Heart left ventricle (tissue), 13 donors: ENCODE measurements around the gene EEF1A2.

Source experiments
- POLR2A ChIP-seq, 2 donors: fragments of 450-650 bp; IDR thresholded peaks; one replicate each; pipeline ENCODE4 v1.6.1; 2017; ENCODE audit warnings: antibody characterized with exemption in 2 of 2, mild to moderate bottlenecking in 2 of 2, moderate library complexity in 2 of 2
- TF ChIP-seq, protein P1 (sequence below), 12 donors: fragments of 200-600 bp; sonication (generic) in 4 of 12; IDR thresholded peaks; one replicate each; pipeline versions ENCODE4 v1.5.0 to v1.8.0; 2018 to 2022; ENCODE audit warnings: antibody characterized with exemption in 12 of 12, mild to moderate bottlenecking in 5 of 12
- donor health status: ischemic (EF 13 %, LVEDD 7.1; RV severe dilation, severe dysfunction).
- donor health status: DM: no; HTN: yes; CAD: no.
- donor health status: DM: no; HTN: no; CAD: no.
- donor health status: ischemic (EF 25% LVEDD 6.9; RV normal size, moderate dysfunction).
- donor health status: ischemic (EF 25% LVEDD 5.7; RV mildly dilated, moderate dysfunction).
- donor health status: ischemic (EF 35%, LVEDD 5.7; RV mildly dilated, moderate dysfunction).
- donor health status: nonischemic (EF 11% LVEDD 7.7; RV severe dilation, severe dysfunction).
- donor health status: DM: yes; HTN: yes; CAD: no.
- donor health status: PGD.
- donor health status: ischemic (EF 29% LVEDD 5.4; RV normal size, mild dysfunction).
- donor health status: nonischemic (EF 23%, LVEDD 6.1; RV moderate dilation, normal function).

DNA sequence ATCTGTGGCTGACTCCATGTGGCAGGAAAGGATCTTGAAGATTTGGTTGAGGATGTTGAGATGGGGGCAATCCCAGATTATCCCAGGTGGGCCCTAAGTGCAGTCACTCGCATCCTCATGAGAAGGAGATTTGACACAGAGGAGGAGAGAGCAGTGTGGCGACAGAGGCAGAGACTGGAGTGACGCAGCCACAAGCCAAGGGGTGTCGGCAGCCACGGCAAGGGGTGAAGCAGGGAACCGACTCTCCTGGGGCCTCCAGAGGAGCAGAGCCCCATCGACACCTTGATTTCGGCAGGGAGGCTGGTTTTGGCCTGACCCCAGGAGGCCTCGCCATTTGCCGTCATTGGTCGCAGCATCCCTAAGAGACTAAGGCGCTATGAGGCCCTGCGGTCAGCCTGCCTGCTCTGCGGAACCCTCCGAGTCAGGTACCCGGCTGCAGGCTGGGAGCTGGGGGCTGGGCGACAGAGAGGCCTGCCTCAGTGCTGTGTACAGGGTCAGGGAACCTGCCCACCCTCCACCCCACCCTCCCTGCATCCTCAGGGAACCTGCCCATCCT, 12.5 kb downstream of the EEF1A2 start:
- TF ChIP-seq POLR2A (IDR thresholded peaks at IDR 0.05), result no peak
- TF ChIP-seq, protein P1, sequence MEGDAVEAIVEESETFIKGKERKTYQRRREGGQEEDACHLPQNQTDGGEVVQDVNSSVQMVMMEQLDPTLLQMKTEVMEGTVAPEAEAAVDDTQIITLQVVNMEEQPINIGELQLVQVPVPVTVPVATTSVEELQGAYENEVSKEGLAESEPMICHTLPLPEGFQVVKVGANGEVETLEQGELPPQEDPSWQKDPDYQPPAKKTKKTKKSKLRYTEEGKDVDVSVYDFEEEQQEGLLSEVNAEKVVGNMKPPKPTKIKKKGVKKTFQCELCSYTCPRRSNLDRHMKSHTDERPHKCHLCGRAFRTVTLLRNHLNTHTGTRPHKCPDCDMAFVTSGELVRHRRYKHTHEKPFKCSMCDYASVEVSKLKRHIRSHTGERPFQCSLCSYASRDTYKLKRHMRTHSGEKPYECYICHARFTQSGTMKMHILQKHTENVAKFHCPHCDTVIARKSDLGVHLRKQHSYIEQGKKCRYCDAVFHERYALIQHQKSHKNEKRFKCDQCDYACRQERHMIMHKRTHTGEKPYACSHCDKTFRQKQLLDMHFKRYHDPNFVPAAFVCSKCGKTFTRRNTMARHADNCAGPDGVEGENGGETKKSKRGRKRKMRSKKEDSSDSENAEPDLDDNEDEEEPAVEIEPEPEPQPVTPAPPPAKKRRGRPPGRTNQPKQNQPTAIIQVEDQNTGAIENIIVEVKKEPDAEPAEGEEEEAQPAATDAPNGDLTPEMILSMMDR (IDR thresholded peaks at IDR 0.05), result no peak
